HepG2 (cell line): ENCODE results near the gene SNRNP25. TPM values are rescaled to one million over a fixed set of nuclear protein-coding genes. Genes with fewer than 3 reads are reported as not detected.

ENCODE experiments used
- AGO1 ChIP-seq: fragments of 200-400 bp; formaldehyde crosslinking; IDR thresholded peaks from 2 replicates; pipeline ENCODE4 v1.6.1; 2017; ENCODE audit warnings: mild to moderate bottlenecking, low read depth, low read length, moderate library complexity; ENCODE audit not compliant: poor library complexity, severe bottlenecking
- HNRNPH1 ChIP-seq: fragments of 200-400 bp; formaldehyde crosslinking; optimal IDR thresholded peaks from 2 replicates; pipeline ENCODE3; 2017; ENCODE audit warnings: mild to moderate bottlenecking, low read depth, low read length
- KMT2B ChIP-seq: IDR thresholded peaks from 2 replicates; pipeline ENCODE4 v1.6.1; 2016; ENCODE audit warnings: missing genetic modification reagents, missing compliant biosample characterization
- MLXIP ChIP-seq: sonication (generic); formaldehyde crosslinking; IDR thresholded peaks from 2 replicates; pipeline ENCODE4 v1.9.0; 2021; ENCODE audit warnings: missing genetic modification reagents, borderline replicate concordance
- PRPF4 ChIP-seq: fragments of 200-400 bp; formaldehyde crosslinking; IDR thresholded peaks from 2 replicates; pipeline ENCODE4 v1.6.1; 2016; ENCODE audit warnings: low read length, low read depth; ENCODE audit not compliant: poor library complexity, severe bottlenecking
- REL ChIP-seq: sonication (generic); formaldehyde crosslinking; conservative IDR thresholded peaks from 2 replicates; pipeline ENCODE4 v1.8.0; 2022; ENCODE audit warnings: mild to moderate bottlenecking, missing genetic modification reagents, moderate library complexity
- RXRA ChIP-seq: sonication (generic); formaldehyde crosslinking; IDR thresholded peaks from 2 replicates; pipeline ENCODE4 v1.5.1; 2020; ENCODE audit warnings: missing genetic modification reagents
- SOX13 ChIP-seq, 3 experiments: fragments of 450-650 bp in 1 of 3; sonication (generic) in 1 of 3; formaldehyde crosslinking in 1 of 3; IDR thresholded peaks in 2 of 3; conservative IDR thresholded peaks in 1 of 3; 2 replicates each; pipeline versions ENCODE4 v1.5.0 to v1.6.1; 2016 to 2020; ENCODE audit warnings: antibody characterized with exemption in 1 of 3, mild to moderate bottlenecking in 1 of 3, missing compliant biosample characterization in 1 of 3, missing genetic modification reagents in 1 of 3, moderate library complexity in 1 of 3
- STAG1 ChIP-seq: sonication (generic); formaldehyde crosslinking; IDR thresholded peaks from 2 replicates; pipeline ENCODE4 v1.4.0; 2020; ENCODE audit warnings: missing genetic modification reagents
- TAF1 ChIP-seq: sonication (generic); formaldehyde crosslinking; IDR thresholded peaks from 2 replicates; pipeline ENCODE4 v1.4.0; 2020; ENCODE audit warnings: missing genetic modification reagents
- TGIF2 ChIP-seq: IDR thresholded peaks from 2 replicates; pipeline ENCODE4 v1.6.1; 2016; ENCODE audit warnings: control low read depth, missing compliant biosample characterization
- THAP11 ChIP-seq: IDR thresholded peaks from 2 replicates; pipeline ENCODE4 v1.6.1; 2016; ENCODE audit warnings: missing biosample characterization, missing genetic modification reagents
- YEATS2 ChIP-seq: sonication (generic); formaldehyde crosslinking; IDR thresholded peaks from 2 replicates; pipeline ENCODE4 v1.4.0; 2020; ENCODE audit warnings: missing genetic modification reagents, borderline replicate concordance
- ZBTB21 ChIP-seq: sonication (generic); formaldehyde crosslinking; IDR thresholded peaks from 2 replicates; pipeline ENCODE4 v1.4.0; 2020; ENCODE audit warnings: missing genetic modification reagents
- ZBTB25 ChIP-seq: IDR thresholded peaks from 2 replicates; pipeline ENCODE4 v1.6.1; 2018; ENCODE audit warnings: missing genetic modification reagents
- ZBTB7B ChIP-seq: sonication (generic); formaldehyde crosslinking; IDR thresholded peaks from 2 replicates; pipeline ENCODE4 v1.4.0; 2020; ENCODE audit warnings: missing genetic modification reagents
- ZEB1 ChIP-seq: IDR thresholded peaks from 2 replicates; pipeline ENCODE4 v1.6.1; 2012; ENCODE audit warnings: mild to moderate bottlenecking, low read depth, inconsistent platforms; ENCODE audit not compliant: insufficient replicate concordance
- ZNF17 ChIP-seq: sonication (generic); formaldehyde crosslinking; IDR thresholded peaks from 2 replicates; pipeline ENCODE4 v1.5.0; 2020; ENCODE audit warnings: mild to moderate bottlenecking, missing genetic modification reagents
- ZNF3 ChIP-seq: IDR thresholded peaks from 2 replicates; pipeline ENCODE4 v1.7.0; 2017; ENCODE audit warnings: inconsistent platforms
- ZNF343 ChIP-seq: sonication (generic); formaldehyde crosslinking; IDR thresholded peaks from 2 replicates; pipeline ENCODE4 v1.4.0; 2020; ENCODE audit warnings: mild to moderate bottlenecking, missing genetic modification reagents
- ZNF382 ChIP-seq: sonication (generic); formaldehyde crosslinking; IDR thresholded peaks from 2 replicates; pipeline ENCODE4 v1.5.0; 2020; ENCODE audit warnings: missing genetic modification reagents, mild to moderate bottlenecking, borderline replicate concordance
- ZSCAN9 ChIP-seq: IDR thresholded peaks from 2 replicates; pipeline ENCODE4 v1.6.1; 2016; ENCODE audit warnings: borderline replicate concordance
- polyA plus RNA-seq, 8 experiments: library from polyadenylated mRNA; depleted of rRNA in 3 of 8; stranded (reverse) in 7 of 8; unstranded in 1 of 8; fragments of >200 nt; fragmentation: Illumina TruSeq in 4 of 8; extraction: Trizol in 4 of 8; gene quantifications; 2 replicates each; pipeline versions ENCODE4 v1.2.1 to v1.2.3, GENCODE V29; 2011 to 2016; ENCODE audit warnings: low read depth in 4 of 8, missing spikeins in 1 of 8, mixed read lengths in 1 of 8; ENCODE audit not compliant: insufficient read depth in 1 of 8
- total RNA-seq, 5 experiments: library from RNA; depleted of rRNA; stranded (reverse); fragments of >200 nt; fragmentation: Illumina TruSeq; extraction: Trizol; gene quantifications; 2 replicates each; pipeline ENCODE4 v1.2.3, GENCODE V29; 2016; ENCODE audit warnings: low read depth in 1 of 5
- TF ChIP-seq, protein P1 (sequence below): sonication (generic); formaldehyde crosslinking; IDR thresholded peaks from 2 replicates; pipeline ENCODE4 v1.9.0; 2021; ENCODE audit warnings: missing genetic modification reagents, borderline replicate concordance

Gene SNRNP25
- total and polyA plus RNA-seq, 2 of the 13 experiments (the other 11 are each of a cell fraction or from before 2014, with no cell fraction given): 34.1 to 97.4 TPM

DNA sequence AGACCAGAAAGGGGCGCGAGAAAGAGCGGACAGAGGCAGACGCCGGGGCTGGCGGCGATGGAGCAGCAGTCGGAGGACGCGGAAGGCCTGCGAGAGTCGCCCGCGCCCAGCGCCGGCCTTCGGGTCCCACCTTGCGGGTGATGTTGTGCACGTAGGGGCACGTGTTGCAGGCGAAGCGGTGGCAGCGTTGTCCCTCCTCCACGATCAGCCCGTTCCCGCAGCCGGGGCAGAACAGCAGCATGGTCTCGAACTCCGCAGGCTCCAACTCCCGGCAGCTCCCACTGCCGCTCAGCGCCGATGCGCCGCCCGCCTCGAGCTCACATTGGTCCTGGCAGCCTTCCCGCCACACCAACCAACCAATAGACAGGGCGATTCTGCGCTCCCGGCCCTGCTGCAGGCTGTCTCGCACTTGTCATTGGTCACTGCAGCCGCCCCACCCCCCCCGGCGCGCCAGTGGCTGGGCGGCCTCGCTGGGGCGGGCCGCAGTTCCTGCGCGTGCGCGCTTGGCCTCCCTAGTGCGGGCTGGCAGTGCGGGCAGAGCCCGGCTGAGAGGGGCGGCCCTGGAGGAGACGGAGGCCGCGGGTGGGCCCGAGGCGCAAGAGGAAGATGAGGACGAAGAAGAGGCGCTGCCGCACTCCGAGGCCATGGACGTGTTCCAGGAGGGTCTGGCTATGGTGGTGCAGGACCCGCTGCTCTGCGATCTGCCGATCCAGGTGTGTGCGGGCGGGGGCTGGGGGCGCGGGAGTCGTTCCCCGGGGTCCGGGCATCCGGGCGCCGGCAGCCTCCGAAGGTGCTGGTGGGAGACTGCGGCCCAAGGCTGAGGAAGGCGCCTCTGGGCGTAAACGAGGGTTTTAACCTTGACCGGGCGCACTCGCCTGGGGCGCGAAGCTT lies at the start of gene SNRNP25, which contains the start of gene POLR3K (continued):
- no peak for TF ChIP-seq ZNF17 (CRISPR knock-in tag)
- no peak for TF ChIP-seq ZNF3
- 0 out of 2 replicates have a peak, but pooled peaks have one; percentile 28 for TF ChIP-seq TGIF2 (CRISPR knock-in tag)
- peak; percentile 36; the same call in 1 of the 2 replicates for TF ChIP-seq YEATS2 (CRISPR knock-in tag)
- TF ChIP-seq PRPF4: no peak
- peak; percentile 31; the same call in 1 of the 2 replicates for TF ChIP-seq MLXIP (CRISPR knock-in tag)
- no peak for TF ChIP-seq ZSCAN9 (CRISPR knock-in tag)
- peak; percentile 67; the same call in 1 of the 2 replicates for TF ChIP-seq THAP11
- TF ChIP-seq ZBTB21 (CRISPR knock-in tag): 0 out of 2 replicates have a peak, but pooled peaks have one; percentile 31
- peak; percentile 51 for TF ChIP-seq AGO1
- TF ChIP-seq ZBTB7B: peak; percentile 69
- TF ChIP-seq RXRA: no peak; the same call in 1 of the 2 replicates
- TF ChIP-seq STAG1 (CRISPR knock-in tag): no peak
- TF ChIP-seq ZEB1: no peak
- TF ChIP-seq SOX13 (IDR thresholded peaks at IDR 0.05): no peak
- no peak for TF ChIP-seq SOX13 (CRISPR knock-in tag; conservative IDR thresholded peaks at IDR 0.05 in 1 of 2, IDR thresholded peaks at IDR 0.05 in 1 of 2)
- TF ChIP-seq ZNF343 (CRISPR knock-in tag): peak; percentile 86
- TF ChIP-seq, protein P1, sequence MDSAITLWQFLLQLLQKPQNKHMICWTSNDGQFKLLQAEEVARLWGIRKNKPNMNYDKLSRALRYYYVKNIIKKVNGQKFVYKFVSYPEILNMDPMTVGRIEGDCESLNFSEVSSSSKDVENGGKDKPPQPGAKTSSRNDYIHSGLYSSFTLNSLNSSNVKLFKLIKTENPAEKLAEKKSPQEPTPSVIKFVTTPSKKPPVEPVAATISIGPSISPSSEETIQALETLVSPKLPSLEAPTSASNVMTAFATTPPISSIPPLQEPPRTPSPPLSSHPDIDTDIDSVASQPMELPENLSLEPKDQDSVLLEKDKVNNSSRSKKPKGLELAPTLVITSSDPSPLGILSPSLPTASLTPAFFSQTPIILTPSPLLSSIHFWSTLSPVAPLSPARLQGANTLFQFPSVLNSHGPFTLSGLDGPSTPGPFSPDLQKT (CRISPR knock-in tag): no peak
- TF ChIP-seq KMT2B (CRISPR knock-in tag): peak; percentile 67; the same call in 1 of the 2 replicates
- TF ChIP-seq TAF1 (CRISPR knock-in tag): peak; percentile 84
- TF ChIP-seq ZBTB25: no peak
- no peak for TF ChIP-seq HNRNPH1
- TF ChIP-seq ZNF382 (CRISPR knock-in tag): no peak
- peak; percentile 83; the same call in 1 of the 2 replicates for TF ChIP-seq REL (CRISPR knock-in tag)
